T-helper 2 cell (primary cell): ENCODE measurements around the gene GPLD1.

Source experiments
- DNase-seq, 5 experiments: peaks; one replicate each; pipeline versions ENCODE4 v3.0.0 to v3.0.0-alpha.2; 2012 to 2022

GPLD1 gene

GRCh38 chr6:24501374-24501773, 12.0 kb upstream of the GPLD1 start:
- DNase-seq: no peak

- DNase-seq: no peak
Measured at GRCh38 chr6:24500683-24501082, 11.3 kb upstream of the GPLD1 start.

- no peak for DNase-seq
Measured at GRCh38 chr6:24497254-24497970, 8.0 kb upstream of the GPLD1 start.

- DNase-seq: peak; percentile 41 to 77 (median 70)
Measured at GRCh38 chr6:24494821-24495795, 5.7 kb upstream of the GPLD1 start, which contains the start of gene ALDH5A1. TSS of gene ALDH5A1 (plus strand) at chr6:24494969. CDS start at chr6:24494997, 28 bp downstream.

- DNase-seq: no peak
Measured at GRCh38 chr6:24493945-24494820, 4.8 kb upstream of the GPLD1 start.

- no peak for DNase-seq
Measured at GRCh38 chr6:24492475-24492874, 3.1 kb upstream of the GPLD1 start.

- no peak for DNase-seq
Measured at GRCh38 chr6:24490948-24491347, 1.6 kb upstream of the GPLD1 start.

- no peak for DNase-seq
Measured at GRCh38 chr6:24489881-24490280, 503 bp upstream of the GPLD1 start.

- DNase-seq: peak in 1 of 5 experiments; percentile 28
Measured at GRCh38 chr6:24486065-24486464, 3.3 kb downstream of the GPLD1 start.

GRCh38 chr6:24484657-24485323, 4.6 kb downstream of the GPLD1 start:
- no peak for DNase-seq

GRCh38 chr6:24481449-24481848, 7.9 kb downstream of the GPLD1 start:
- DNase-seq: no peak

- DNase-seq: no peak
Measured at GRCh38 chr6:24480705-24481104, 8.7 kb downstream of the GPLD1 start.

- no peak for DNase-seq
Measured at GRCh38 chr6:24478903-24479302, 10.5 kb downstream of the GPLD1 start.

- no peak for DNase-seq
Measured at GRCh38 chr6:24477070-24477469, 12.3 kb downstream of the GPLD1 start.

GRCh38 chr6:24476631-24477030, 12.7 kb downstream of the GPLD1 start:
- no peak for DNase-seq

- DNase-seq: no peak
Measured at GRCh38 chr6:24472181-24472580, 17.2 kb downstream of the GPLD1 start.

GRCh38 chr6:24469811-24470210, 19.6 kb downstream of the GPLD1 start:
- no peak for DNase-seq

- DNase-seq: no peak
Measured at GRCh38 chr6:24464253-24465038, 24.9 kb downstream of the GPLD1 start.

GRCh38 chr6:24460966-24461365, 28.4 kb downstream of the GPLD1 start:
- DNase-seq: no peak

GRCh38 chr6:24458941-24459340, 30.4 kb downstream of the GPLD1 start:
- DNase-seq: no peak

GRCh38 chr6:24458134-24458533, 31.2 kb downstream of the GPLD1 start:
- DNase-seq: no peak
